CD4-positive, CD25-positive, alpha-beta regulatory T cell (primary cell): ENCODE results near the gene STH. TPM values are rescaled to one million over a fixed set of nuclear protein-coding genes. Genes with fewer than 3 reads are reported as not detected.
A peak's percentile ranks its signal among the peaks of the same experiment; 100 is the strongest.

ENCODE experiments used
- ATAC-seq, 2 donors: fragments of 150-1000 bp; cut with Tn5 transposase; one replicate each; pipeline ENCODE4 v1.10.0; 2021; ENCODE audit warnings: low read depth in 2 of 2, moderate number of reproducible peaks in 2 of 2, moderate library complexity in 1 of 2
- DNase-seq, 3 donors: peaks; one replicate each; pipeline versions ENCODE4 v3.0.0 to v3.0.0-alpha.2; 2012 to 2022; ENCODE audit warnings: mixed read lengths in 1 of 3
- H3K27ac ChIP-seq: one replicate; pipeline ENCODE4 v1.7.0; 2013; ENCODE audit warnings: mild to moderate bottlenecking, low read length; ENCODE audit not compliant: insufficient read depth, poor library complexity, severe bottlenecking
- H3K27me3 ChIP-seq: one replicate; pipeline ENCODE4 v1.7.0; 2013; ENCODE audit warnings: low read length; ENCODE audit not compliant: control insufficient read depth, insufficient read depth
- H3K36me3 ChIP-seq: one replicate; pipeline ENCODE4 v1.7.0; 2013; ENCODE audit warnings: mild to moderate bottlenecking, low read length, moderate library complexity; ENCODE audit not compliant: control insufficient read depth, insufficient read depth
- H3K4me1 ChIP-seq: 2 replicates; pipeline ENCODE4 v1.7.0; 2013; ENCODE audit warnings: mild to moderate bottlenecking, low read length; ENCODE audit not compliant: insufficient read depth, control insufficient read depth, poor library complexity, severe bottlenecking
- H3K4me3 ChIP-seq: one replicate; pipeline ENCODE4 v1.7.0; 2013; ENCODE audit warnings: low read depth, mild to moderate bottlenecking, low read length, moderate library complexity
- H3K9me3 ChIP-seq, 2 experiments: 1 replicate in 1 of 2; 2 replicates in 1 of 2; pipeline ENCODE4 v1.7.0; 2013; ENCODE audit warnings: low read length in 2 of 2, mild to moderate bottlenecking in 1 of 2, moderate library complexity in 1 of 2; ENCODE audit not compliant: control insufficient read depth in 2 of 2
- H3K27ac Mint-ChIP-seq, 3 donors: one replicate each; pipeline ENCODE4 v1.8.0; 2020 to 2022; ENCODE audit warnings: mild to moderate bottlenecking in 3 of 3, mixed read lengths in 3 of 3, moderate library complexity in 2 of 3
- H3K27me3 Mint-ChIP-seq: one replicate; pipeline ENCODE4 v1.8.0; 2022; ENCODE audit warnings: mild to moderate bottlenecking, mixed read lengths
- H3K36me3 Mint-ChIP-seq: one replicate; pipeline ENCODE4 v1.8.0; 2020; ENCODE audit warnings: mixed read lengths
- H3K4me1 Mint-ChIP-seq, 4 donors: one replicate each; pipeline ENCODE4 v1.8.0; 2020 to 2022; ENCODE audit warnings: mixed read lengths in 4 of 4, mild to moderate bottlenecking in 1 of 4
- H3K4me3 Mint-ChIP-seq, 4 donors: one replicate each; pipeline ENCODE4 v1.8.0; 2020 to 2022; ENCODE audit warnings: mild to moderate bottlenecking in 4 of 4, mixed read lengths in 4 of 4, moderate library complexity in 3 of 4
- H3K9me3 Mint-ChIP-seq, 7 donors: one replicate each; pipeline ENCODE4 v1.8.0; 2020 to 2022; ENCODE audit warnings: mixed read lengths in 7 of 7, mild to moderate bottlenecking in 3 of 7, moderate library complexity in 2 of 7
- polyA plus RNA-seq, 4 donors: library from polyadenylated mRNA; unstranded; fragments of 300-500 nt; fragmentation: Illumina TruSeq; gene quantifications; one replicate each; pipeline ENCODE4 v1.2.3, GENCODE V29; 2021
- total RNA-seq: library from RNA; stranded (reverse); gene quantifications from one replicate; pipeline ENCODE4 v1.2.3, GENCODE V29; 2022

STH gene
- total and polyA plus RNA-seq, 5 donors from 2014 or later: not detected

- ATAC-seq (no peak), DNase-seq (no peak)
- Histone ChIP-seq H3K9me3 (no peaks in the 10 kb centered on the region), H3K4me1 (no peaks in the 10 kb centered on the region), H3K27ac (no peak overlapping the region), H3K27me3 (no peaks in the 10 kb centered on the region), H3K4me3 (no peak overlapping the region), H3K36me3 (peaks cover 85% of the 10 kb centered on the region)
- H3K27ac Mint-ChIP-seq: peak overlapping the region in 1 of 3 donors; percentile 36
- no peaks in the 10 kb centered on the region for H3K27me3 Mint-ChIP-seq
- H3K4me3 Mint-ChIP-seq: no peak overlapping the region
- peaks cover 70% of the 10 kb centered on the region for H3K36me3 Mint-ChIP-seq
- no peaks in the 10 kb centered on the region for H3K9me3 Mint-ChIP-seq
- peaks cover 8 to 40% (median 24%) of the 10 kb centered on the region in 4 donors for H3K4me1 Mint-ChIP-seq
Observed at GRCh38 chr17:46031920-46032319, 32.9 kb downstream of the STH start.

DNA sequence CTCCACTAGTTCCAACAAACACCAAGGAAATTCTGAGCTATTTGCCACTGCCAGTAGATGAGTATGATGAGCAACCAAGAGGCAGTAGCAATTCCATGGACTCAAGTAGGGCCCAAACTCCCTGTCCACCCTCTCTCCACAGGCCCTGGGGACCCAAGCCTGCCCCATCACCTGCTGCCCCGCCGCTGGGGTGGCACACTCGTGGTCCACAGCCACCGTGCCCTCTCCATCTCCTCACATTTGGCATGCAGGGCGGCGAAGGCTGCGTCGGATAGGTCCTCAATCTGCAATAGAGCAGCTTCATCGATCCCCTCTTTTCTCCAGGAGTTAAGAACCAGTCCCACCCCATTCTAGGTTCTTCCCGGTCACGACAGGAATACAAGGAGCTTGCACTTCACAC lies 33.9 kb downstream of the STH start:
- Histone ChIP-seq H3K36me3 (peaks cover 88% of the 10 kb centered on the region), H3K4me1 (no peaks in the 10 kb centered on the region), H3K9me3 (no peaks in the 10 kb centered on the region), H3K27me3 (no peaks in the 10 kb centered on the region), H3K4me3 (no peak overlapping the region), H3K27ac (no peak overlapping the region)
- H3K27me3 Mint-ChIP-seq: no peaks in the 10 kb centered on the region
- H3K27ac Mint-ChIP-seq: peak overlapping the region in 1 of 3 donors; percentile 69
- DNase-seq (no peak), ATAC-seq (no peak)
- peaks cover 9 to 31% (median 19%) of the 10 kb centered on the region in 4 donors for H3K4me1 Mint-ChIP-seq
- peaks cover 67% of the 10 kb centered on the region for H3K36me3 Mint-ChIP-seq
- no peaks in the 10 kb centered on the region for H3K9me3 Mint-ChIP-seq
- H3K4me3 Mint-ChIP-seq: no peak overlapping the region

DNA sequence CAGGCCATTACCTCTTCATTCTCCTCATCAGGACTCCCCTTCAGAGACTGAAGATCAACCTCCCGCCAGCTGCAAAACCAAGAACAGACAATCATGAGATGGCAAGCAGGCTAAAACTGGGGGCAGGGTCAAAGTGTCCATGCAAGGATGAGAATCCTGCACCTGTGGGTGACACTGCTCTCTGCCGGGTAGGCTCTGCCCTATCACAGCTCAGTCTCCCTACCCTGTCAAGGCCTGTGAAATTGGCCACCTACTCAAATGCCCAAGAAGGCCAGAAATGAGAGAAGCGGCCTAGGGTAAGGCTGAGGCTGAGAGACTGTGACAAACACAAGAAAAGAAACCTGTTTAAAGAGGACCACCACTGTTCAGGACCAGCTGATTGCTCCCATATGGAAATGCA lies 34.3 kb downstream of the STH start:
- no peak for ATAC-seq

DNA sequence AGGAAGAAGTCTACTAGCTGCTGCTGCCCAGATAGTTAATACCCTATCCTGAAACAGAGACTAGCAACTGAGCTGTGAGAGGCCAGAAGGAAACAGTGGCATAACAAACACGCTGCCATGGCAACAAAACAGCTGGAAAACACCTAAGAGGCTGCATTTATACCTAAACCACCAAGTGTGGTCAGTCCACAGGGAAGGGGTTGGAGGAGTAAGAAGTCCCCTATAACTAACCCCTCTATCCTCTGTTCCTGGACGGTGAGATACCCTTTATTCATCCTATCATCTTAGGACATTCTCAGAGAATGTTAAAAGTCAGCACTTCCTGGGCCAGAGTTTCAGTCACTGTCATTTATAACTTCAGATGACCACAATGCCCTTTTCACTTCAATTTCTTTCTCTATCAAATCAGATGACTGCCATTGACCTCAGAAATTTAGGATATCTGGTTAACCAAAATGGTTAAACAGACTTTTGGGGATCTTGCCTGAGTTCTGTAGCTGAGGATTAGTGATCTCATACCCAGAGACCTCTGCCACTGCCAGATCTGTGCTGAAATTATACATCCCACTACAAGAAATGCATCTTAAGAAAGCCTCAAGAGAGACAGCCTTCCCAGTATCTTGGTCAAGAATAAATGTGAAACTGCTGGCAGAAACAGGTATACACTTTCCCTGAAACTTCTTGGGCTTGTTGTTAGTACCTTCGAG lies 36.2 kb downstream of the STH start:
- H3K9me3 ChIP-seq: no peaks in the 10 kb centered on the region
- ATAC-seq: no peak
- no peak overlapping the region for H3K4me3 ChIP-seq
- DNase-seq: no peak
- Mint-ChIP-seq H3K4me3 (no peak overlapping the region), H3K27me3 (no peaks in the 10 kb centered on the region), H3K4me1 (peaks cover 5 to 20% (median 11%) of the 10 kb centered on the region in 4 donors), H3K27ac (peak overlapping the region in 2 of 3 donors; percentile 36 to 88), H3K36me3 (peaks cover 70% of the 10 kb centered on the region), H3K9me3 (no peaks in the 10 kb centered on the region)
- H3K27me3 ChIP-seq: no peaks in the 10 kb centered on the region
- no peak overlapping the region for H3K27ac ChIP-seq
- no peaks in the 10 kb centered on the region for H3K4me1 ChIP-seq
- H3K36me3 ChIP-seq: peaks cover 97% of the 10 kb centered on the region

More for the DNA sequence above, 34.3 kb downstream of the STH start:
- Mint-ChIP-seq H3K9me3 (no peaks in the 10 kb centered on the region), H3K27ac (peak overlapping the region in 2 of 3 donors; percentile 36 to 69), H3K4me3 (no peak overlapping the region), H3K4me1 (peaks cover 14 to 31% (median 17%) of the 10 kb centered on the region in 4 donors), H3K27me3 (no peaks in the 10 kb centered on the region), H3K36me3 (peaks cover 67% of the 10 kb centered on the region)
- H3K9me3 ChIP-seq: no peaks in the 10 kb centered on the region
- peaks cover 90% of the 10 kb centered on the region for H3K36me3 ChIP-seq
- H3K4me3 ChIP-seq: no peak overlapping the region
- no peak for DNase-seq
- no peaks in the 10 kb centered on the region for H3K27me3 ChIP-seq
- H3K4me1 ChIP-seq: no peaks in the 10 kb centered on the region
- H3K27ac ChIP-seq: no peak overlapping the region

DNA sequence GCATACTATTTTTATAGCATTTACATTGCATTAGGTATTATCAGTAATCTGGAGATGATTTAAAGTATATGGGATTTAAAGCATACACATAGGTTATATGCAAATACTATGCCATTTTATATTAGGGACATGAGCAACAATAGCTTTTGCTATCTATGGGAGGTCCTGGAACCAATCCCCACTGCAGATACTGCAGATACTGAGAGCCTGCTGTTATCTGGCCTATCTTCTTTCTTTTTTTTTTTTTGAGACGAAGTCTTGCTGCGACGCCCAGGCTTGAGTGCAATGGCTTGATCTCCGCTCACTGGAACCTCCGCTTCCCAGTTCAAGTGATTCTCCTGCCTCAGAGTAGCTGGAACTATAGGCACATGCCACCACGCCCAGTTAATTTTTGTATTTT lies 37.4 kb downstream of the STH start:
- no peak for ATAC-seq
- H3K4me1 ChIP-seq: no peaks in the 10 kb centered on the region
- H3K27me3 ChIP-seq: no peaks in the 10 kb centered on the region
- DNase-seq: no peak
- H3K4me1 Mint-ChIP-seq: peaks cover 4 to 25% (median 10%) of the 10 kb centered on the region in 4 donors
- no peaks in the 10 kb centered on the region for H3K9me3 ChIP-seq
- peaks cover 63% of the 10 kb centered on the region for H3K36me3 Mint-ChIP-seq
- H3K36me3 ChIP-seq: peaks cover 97% of the 10 kb centered on the region
- H3K9me3 Mint-ChIP-seq: no peaks in the 10 kb centered on the region
- H3K27ac ChIP-seq: no peak overlapping the region
- H3K27ac Mint-ChIP-seq: no peak overlapping the region
- no peak overlapping the region for H3K4me3 Mint-ChIP-seq
- no peak overlapping the region for H3K4me3 ChIP-seq
- no peaks in the 10 kb centered on the region for H3K27me3 Mint-ChIP-seq

DNA sequence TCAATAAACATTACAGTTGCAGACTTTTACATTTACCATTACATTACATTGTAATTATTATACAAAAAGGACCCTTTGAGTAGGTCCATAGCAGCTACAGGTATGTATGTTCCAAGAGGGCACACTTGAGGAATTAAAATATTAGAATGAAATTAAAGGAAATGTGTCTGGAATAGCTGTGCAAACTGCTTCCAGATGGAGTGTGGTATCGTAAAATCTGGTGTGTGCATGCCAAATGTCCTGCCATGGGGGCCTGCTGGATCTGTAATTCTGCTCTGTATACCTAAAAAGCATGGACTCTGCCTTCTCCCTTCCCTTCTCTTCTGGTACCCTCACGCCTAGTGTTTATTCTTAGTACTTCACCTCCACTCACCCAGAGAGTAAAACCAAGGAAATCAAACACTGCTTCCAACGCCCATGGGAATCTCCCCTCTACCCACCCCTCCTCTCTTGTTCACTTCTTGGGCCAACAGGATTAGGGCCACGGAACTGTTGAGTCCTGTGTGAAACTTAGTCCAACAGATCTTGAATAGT lies 38.7 kb downstream of the STH start:
- peak overlapping the region; percentile 29 to 87 (median 78) for H3K27ac Mint-ChIP-seq
- H3K4me1 Mint-ChIP-seq: peaks cover 4 to 25% (median 10%) of the 10 kb centered on the region in 4 donors
- ATAC-seq: no peak
- no peak for DNase-seq
- H3K36me3 Mint-ChIP-seq: peaks cover 54% of the 10 kb centered on the region
- no peak overlapping the region for H3K27ac ChIP-seq
- no peaks in the 10 kb centered on the region for H3K4me1 ChIP-seq
- no peak overlapping the region for H3K4me3 Mint-ChIP-seq
- no peaks in the 10 kb centered on the region for H3K9me3 Mint-ChIP-seq
- no peaks in the 10 kb centered on the region for H3K27me3 Mint-ChIP-seq
- H3K4me3 ChIP-seq: no peak overlapping the region
- no peaks in the 10 kb centered on the region for H3K9me3 ChIP-seq
- no peaks in the 10 kb centered on the region for H3K27me3 ChIP-seq
- peaks cover 87% of the 10 kb centered on the region for H3K36me3 ChIP-seq

- H3K36me3 Mint-ChIP-seq: peaks cover 48% of the 10 kb centered on the region
- Histone ChIP-seq H3K4me1 (no peaks in the 10 kb centered on the region), H3K27ac (no peak overlapping the region), H3K4me3 (no peak overlapping the region), H3K9me3 (no peaks in the 10 kb centered on the region), H3K36me3 (peaks cover 87% of the 10 kb centered on the region), H3K27me3 (no peaks in the 10 kb centered on the region)
- H3K27me3 Mint-ChIP-seq: no peaks in the 10 kb centered on the region
- DNase-seq (no peak), ATAC-seq (no peak)
- H3K4me3 Mint-ChIP-seq: no peak overlapping the region
- peaks cover 4 to 25% (median 10%) of the 10 kb centered on the region in 4 donors for H3K4me1 Mint-ChIP-seq
- H3K9me3 Mint-ChIP-seq: no peaks in the 10 kb centered on the region
- peak overlapping the region in 2 of 3 donors; percentile 29 to 78 for H3K27ac Mint-ChIP-seq
Observed at GRCh38 chr17:46038414-46038813, 39.4 kb downstream of the STH start.

- ATAC-seq (no peak), DNase-seq (no peak)
- no peaks in the 10 kb centered on the region for H3K4me1 ChIP-seq
- peaks cover 86% of the 10 kb centered on the region for H3K36me3 ChIP-seq
- no peaks in the 10 kb centered on the region for H3K9me3 Mint-ChIP-seq
- peaks cover 4 to 28% (median 12%) of the 10 kb centered on the region in 4 donors for H3K4me1 Mint-ChIP-seq
- H3K27ac ChIP-seq: no peak overlapping the region
- H3K27ac Mint-ChIP-seq: peak overlapping the region in 2 of 3 donors; percentile 23 to 44
- H3K27me3 Mint-ChIP-seq: no peaks in the 10 kb centered on the region
- no peaks in the 10 kb centered on the region for H3K27me3 ChIP-seq
- no peak overlapping the region for H3K4me3 Mint-ChIP-seq
- no peaks in the 10 kb centered on the region for H3K9me3 ChIP-seq
- no peak overlapping the region for H3K4me3 ChIP-seq
- H3K36me3 Mint-ChIP-seq: peaks cover 49% of the 10 kb centered on the region
Observed at GRCh38 chr17:46038937-46039336, 39.9 kb downstream of the STH start.
